HG02840 (cell line): Measurements from ENCODE around the gene DIAPH2.

Experiments used
- ATAC-seq: cut with Tn5 transposase; IDR thresholded peaks from one replicate; pipeline ENCODE4 v1.9.1; 2021; ENCODE audit warnings: mild to moderate bottlenecking, moderate library complexity, moderate number of reproducible peaks; ENCODE audit not compliant: unreplicated experiment, low FRiP score

Gene DIAPH2

DNA sequence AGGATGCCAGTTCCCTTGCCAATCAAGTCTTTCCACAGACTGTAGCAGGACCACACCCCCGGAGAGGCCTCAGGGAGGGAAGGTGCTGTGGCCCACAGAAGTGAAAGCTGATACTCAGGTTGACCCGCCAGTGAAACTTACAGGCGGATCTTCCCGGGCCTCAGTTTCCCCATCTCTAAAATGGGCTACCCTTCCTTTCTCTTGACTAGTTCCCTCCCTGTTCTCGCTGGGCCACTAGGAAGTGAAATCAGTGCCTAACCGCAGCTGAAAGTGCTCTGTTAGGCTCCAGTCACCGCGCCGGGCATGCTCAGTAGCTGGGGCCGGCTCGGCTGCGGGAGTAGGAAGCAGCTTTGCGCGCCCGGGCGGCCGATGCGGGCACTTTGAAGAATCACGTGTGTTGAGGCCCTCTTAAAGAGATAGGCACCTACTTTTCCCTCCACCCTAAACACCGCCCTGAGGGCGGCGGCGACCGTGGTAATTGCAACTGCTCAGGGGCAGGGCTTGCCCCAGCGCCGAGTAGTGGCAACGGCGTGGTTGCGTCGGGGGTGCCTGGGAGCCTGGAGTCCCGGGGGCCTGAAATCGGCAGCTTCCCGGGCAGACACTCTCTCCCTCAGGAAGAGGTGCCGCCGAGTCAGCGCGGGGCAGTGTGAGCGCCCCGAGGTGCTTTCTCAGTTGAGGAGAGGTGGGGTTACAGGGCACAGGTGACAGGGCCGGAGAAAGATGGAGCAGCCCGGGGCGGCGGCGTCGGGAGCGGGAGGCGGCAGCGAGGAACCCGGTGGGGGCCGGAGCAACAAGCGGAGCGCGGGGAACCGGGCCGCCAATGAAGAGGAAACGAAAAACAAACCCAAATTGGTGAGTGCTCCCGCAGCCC lies at the start of gene DIAPH2:
DIAPH2 (plus strand) TSS at position 504 of the 871 bp plus-strand sequence.
- ATAC-seq = peak; percentile 79

DNA sequence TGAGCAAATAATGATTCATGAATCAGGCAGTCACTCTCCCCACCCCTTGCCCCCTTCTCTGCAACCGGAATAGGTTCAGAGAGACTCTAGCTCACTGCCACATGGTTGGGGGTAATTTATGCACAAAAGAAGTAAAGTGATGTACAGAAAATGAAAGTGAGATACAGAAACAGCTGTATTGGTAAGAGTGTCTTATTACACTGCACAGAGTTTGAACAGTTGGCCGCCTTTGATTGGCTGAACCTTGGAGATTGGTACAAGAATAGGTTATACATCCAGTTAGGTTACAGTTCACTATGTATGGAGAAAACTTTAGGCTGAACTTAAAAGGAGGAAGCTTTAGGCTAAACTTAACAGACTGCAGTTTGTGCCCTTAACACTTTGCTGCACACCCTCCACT lies 34.6 kb upstream of the DIAPH2 start:
- ATAC-seq = no peak

DNA sequence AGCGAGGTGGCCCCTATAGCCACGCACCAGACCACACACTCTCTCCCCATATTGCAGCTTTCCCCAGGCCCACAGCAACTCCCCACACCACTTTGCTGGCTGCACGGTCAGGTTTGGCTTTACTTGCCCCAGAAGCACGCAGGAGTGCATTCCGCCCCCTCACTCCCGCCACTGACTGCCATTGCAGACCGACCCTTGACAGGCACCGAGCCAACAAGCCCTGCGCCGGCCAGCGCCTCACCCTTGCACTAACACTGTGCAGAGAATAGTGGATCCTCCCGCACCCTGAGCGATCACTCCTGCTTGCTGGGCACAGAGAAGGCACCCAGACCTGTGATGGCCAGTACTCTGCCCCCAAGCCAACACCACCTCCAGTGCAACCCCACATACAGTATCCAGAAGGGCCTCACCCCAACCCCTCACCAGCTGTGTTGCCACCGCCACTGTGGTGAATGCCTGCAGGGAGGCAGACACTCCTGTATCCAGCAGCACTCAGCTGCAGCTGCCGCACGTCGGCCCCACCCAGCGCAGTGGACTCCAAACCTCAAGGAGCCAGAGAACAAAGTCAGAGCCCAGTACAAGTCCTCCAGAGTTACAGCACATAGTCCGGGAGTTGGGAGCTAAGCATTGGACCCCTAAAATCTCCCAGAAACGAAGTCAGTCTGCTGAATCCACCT lies 28.6 kb upstream of the DIAPH2 start:
- no peak for ATAC-seq

DNA sequence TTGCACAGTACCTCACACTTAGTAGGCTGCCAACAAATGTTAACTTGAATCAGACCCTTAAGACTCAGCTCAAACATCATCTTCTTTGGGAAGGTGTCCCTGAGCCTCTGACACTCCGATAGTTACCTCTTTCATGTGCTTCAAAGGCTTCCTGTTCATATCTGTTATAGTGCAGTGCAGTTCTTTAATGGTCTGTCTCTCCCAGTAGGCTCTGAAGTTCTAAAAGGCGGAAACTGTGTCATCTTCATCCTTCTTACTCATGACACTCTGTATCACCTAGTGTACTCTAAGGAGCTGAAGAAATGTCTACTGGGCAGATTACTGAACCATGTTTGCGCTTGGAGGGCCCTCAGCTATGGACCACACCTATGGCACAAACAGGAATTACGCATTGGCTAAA lies 2.1 kb upstream of the DIAPH2 start:
- ATAC-seq = no peak

DNA sequence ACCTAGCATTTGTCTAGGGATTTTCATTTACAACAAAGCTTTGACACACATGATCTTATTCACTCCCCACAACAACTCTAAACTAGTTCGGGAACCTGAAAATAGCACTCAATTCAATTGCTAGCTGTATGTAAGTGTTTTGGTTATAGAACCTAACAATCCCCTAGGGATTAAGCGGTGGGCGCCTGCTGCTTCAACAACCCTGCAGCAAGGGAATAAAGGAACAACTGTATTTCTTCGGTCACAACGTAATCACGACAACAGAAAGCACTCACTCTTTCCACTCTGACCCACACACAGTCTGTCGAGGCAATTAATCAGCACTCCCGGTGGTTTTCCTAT lies 674 bp upstream of the DIAPH2 start:
- peak; percentile 1 for ATAC-seq

DNA sequence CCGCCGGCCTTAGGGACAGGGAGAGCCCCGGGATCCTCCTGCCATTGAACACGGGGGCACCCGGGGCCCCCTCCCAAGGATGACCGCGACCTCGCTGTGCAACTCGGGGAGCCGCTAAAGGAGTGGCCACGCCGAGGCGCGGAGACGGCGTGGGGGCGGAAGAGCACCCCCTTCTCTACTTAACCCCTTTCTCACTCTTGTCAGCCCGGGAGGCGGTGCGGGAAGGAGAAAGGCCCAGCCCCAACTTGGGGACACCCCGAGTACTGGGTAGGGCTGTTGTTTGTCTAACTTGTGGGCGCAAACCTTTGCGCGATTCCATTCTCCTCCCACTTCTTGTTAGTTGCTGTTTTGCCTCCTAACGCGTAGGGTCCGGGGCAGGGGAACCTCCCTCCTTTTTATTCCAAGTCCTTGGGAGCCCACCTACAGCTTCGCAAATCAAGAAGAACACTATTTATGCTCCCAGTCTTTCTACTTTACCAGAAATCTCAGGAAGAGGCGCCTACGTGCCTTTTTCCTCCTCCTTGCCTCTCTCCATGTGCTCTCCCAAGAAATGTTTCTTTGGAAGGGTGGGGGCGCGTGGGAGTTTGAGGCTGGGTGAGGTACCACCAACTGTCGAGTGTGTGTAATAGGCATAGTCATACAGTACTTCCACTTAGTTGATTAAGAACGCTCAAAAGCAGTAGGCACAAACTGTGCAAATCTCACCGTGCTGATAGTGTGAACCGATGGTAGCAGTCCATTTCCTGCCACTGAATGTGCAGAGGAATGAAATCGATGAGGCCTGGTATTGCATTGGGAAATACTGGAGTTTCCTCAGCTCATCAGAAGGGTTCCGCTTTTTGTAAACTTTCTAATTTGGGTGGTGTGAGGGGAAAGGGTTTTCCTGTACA lies 813 bp downstream of the DIAPH2 start:
- peak; percentile 34 for ATAC-seq

DNA sequence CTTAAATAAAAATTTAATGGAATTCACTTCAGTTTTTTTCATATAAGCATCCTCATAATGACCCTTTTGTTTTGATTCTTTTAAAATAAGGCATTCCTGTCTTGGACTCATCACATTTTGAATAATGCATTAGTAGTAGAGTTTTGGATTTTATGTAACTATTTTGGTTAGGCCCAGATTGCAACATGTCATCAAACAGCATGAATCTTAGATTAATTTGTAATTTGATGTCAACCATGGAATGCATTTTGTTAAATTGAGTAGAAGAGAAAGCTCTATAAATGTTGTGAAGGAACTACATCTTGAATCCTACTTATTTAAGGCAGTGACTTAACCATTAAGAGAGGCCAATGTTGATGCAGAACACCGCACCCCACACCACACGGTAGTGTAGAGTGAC lies 3.1 kb downstream of the DIAPH2 start:
- no peak for ATAC-seq

DNA sequence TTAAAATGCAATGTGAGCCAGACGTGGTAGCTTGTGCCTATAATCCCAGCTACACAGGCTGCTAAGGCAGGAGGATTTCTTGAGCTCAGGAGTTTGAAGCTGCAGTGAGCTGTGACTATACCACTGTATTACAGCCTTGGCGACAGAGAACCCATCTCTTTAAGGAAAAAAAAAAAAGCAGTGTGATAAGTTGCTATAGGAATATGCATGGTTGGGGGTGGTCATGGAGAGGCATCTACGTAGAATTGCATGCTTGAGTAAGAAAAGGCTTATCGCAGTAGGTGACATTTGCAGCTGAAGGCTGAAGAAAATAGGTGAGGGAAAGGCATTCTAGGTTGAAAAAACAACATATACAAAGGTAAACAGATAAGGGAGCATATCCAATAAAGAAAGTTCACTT lies 4.1 kb downstream of the DIAPH2 start:
- no peak for ATAC-seq

DNA sequence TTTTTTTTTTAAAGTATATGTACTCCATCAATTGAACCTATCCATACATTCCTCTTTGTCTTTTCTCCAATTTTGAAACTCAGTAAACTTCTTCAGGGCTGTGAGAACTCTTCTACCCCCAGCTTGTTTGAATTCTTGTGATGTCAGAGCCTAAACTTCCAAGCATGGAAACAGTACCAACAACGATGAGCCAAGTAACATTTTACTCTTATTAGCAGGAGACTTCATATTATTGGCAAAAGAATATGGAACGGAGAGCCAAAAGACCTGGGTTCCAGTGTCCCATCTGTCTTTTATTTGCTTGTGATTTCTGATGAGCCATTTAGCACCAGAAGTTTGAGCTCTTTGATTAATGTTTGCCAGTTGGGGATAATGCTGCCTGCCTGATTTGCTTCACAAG lies 5.3 kb downstream of the DIAPH2 start:
- ATAC-seq = no peak

DNA sequence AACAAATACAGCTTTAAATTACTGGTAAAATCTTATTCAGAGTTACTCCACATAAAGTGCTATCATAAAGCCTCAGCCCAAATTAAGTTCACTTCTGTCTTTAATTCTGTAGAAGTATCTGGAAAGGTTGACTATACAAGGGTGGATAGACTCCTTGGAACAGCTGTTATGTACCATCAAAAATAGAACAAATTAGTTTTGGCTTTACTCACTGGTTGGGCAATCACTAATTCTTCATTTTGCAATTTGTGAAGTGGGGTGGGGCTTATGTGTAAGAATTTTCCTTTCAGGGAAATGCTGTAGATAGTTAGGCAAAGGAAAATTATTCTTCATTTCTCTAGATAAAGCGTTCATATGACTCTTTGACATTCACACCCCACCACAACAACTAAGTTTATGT lies 7.8 kb downstream of the DIAPH2 start:
- ATAC-seq = no peak

DNA sequence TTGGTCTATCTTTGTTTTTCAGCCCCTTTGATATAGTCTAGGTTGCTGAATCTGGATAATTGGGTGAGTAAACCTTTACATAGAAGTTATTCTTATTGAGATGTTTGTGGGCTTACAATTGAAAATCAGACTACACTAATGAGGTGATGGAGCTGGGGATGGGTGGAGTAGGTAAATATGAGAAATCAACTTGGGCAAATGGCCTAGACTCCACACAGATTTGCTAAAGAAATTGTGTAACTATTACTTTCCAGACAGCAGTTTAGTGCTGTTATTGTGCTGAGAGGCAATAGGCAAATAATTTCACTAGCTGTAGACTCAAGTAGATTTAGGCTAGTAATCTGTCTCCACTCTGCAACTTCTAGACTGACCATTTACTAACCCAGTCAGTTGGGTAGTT lies 8.2 kb downstream of the DIAPH2 start:
- ATAC-seq = no peak

DNA sequence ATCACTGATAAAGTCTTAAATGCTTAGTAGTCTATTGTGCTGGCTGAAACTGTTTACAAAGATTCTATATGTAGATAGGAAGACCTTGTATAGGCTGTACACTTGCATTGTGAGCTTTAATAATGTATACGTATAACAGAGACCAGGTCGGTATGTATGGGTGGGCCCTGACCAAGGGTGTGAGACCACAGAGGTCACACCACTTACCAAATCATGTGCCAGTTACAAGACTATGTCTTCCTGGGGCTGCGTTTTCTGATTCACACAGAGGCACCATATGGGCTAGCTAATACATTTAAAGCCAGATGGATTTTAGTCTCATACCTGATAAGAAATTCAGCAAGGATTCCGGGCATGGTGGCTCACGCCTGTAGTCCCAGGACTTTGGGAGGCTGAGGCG lies 8.8 kb downstream of the DIAPH2 start:
- no peak for ATAC-seq

DNA sequence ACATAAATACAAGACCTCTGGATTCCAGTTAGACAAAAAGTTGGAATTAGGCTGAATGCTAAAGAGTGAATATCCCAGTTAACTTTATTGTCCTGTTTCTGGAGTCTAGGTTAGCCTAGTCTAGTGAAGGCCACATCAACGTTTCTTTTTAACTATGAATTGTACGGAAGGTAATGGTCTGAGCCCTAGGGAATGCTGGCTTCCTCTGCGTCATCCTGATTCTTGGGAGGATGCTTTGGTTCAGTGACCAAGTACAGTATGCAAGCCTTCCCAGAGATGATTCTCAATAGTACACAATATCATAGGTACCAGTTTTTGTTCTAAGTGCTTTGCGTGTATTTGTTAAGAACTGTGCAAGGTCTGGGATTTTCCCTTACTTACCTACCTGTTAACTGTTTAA lies 11.8 kb downstream of the DIAPH2 start:
- ATAC-seq = no peak

DNA sequence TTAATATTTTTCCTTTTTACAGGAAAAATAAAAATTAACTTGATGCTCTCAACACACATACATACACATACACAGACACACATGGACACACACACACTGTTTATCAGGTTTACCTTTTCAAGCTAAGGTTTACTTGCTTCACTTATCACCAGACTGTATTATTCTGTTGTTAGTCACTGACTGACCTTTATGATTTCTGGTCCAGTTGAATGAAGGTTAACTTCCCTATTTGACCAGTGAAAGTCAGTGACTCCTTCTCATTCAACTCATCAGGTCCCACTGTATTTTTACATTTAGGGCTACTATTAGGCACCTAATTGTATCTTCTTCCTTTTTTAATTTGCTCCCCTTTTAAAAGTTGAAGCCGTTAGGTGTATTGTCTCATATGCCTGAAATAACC lies 16.0 kb downstream of the DIAPH2 start:
- no peak for ATAC-seq

DNA sequence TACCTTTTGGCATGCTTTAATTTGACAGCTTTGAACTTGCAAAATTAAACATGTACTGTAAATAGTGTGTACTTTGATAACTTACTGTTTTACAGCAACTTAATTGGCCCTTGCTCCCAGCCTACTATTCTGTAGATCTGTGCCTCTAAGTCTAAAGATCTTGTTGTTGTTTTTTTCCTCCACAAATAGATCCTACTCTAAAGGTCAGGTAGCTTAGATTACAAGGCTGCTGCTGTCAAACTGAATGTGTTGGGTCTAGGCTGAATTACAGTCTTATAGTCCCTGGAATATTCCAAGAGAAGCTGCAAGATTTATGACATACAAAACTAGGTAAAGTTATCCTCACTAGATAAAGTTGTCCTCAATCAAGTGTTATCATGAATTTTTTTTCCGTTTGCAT lies 18.7 kb downstream of the DIAPH2 start:
- ATAC-seq = no peak

DNA sequence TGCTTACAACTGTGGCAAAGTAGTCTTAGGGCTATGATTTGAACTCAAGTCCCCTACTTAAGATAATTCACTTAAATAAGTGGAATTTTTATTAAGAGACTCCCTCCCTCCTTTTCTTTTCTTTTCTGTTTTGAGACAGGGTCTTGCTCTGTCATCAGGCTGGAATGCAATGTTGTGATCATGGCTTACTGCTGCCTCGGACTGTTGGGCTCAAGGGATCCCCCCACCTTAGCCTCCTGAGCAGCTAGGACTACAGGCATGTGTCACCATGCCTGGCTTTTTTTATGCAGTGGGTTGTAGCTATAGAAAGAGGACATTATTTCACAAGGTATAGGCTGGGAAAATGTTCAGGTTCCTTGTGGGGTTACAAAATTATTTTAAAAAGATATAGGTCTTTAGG lies 19.2 kb downstream of the DIAPH2 start:
- no peak for ATAC-seq

DNA sequence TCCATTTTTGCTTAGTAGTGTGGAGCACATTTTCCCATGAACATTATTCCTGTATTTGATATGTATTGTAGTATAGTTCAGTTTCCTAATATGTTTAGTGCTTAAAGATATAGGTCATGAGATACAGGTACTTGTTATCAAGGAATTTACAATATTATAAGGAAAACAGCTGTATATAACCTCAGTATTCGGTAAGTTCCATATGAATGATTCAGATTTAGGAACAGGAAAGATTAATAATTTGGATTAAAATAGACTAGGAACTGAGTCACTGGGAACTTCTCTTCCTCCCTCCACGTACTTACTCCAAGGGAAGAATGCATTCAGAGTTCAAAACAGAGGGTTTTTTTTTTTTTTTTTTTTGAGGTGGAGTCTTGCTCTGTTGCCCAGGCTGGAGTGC lies 20.0 kb downstream of the DIAPH2 start:
- no peak for ATAC-seq

DNA sequence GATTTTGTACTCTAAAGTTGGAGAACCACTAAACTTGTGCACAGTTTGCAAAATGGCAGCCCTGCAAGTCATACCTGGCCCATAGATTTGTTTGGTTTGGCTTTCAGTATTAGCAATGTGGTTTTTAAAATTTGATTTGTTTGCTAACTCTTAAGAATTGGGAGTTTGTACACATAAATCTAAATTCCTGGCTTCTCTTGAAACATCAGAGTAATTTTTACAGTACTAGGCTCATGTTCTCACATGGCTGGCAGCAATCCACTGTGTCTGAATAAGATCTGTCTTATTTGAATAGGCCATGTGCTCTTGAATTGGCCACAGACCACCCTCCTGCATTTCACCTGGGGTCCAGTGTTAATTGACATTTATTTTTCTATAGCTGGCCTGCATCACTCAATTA lies 21.3 kb downstream of the DIAPH2 start:
- ATAC-seq = no peak

DNA sequence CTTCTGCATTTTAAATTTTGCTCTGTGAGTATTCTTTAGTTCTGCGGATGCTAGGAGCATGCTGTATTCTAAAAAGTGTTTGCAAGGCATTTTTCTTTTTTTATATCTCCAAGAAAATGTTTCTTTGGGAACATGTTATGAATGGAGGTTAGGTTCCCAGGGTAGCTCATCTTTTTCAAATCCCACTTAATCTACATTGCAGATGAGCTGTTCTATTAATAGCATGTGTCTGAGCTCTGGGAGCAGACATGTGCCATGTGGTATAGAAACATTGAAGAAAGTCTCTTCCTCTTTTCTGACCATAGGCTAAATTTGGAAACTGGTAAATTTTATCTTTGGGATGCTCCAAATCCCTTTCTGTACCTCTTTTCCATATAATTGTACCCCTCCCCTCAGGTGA lies 23.2 kb downstream of the DIAPH2 start:
- no peak for ATAC-seq

DNA sequence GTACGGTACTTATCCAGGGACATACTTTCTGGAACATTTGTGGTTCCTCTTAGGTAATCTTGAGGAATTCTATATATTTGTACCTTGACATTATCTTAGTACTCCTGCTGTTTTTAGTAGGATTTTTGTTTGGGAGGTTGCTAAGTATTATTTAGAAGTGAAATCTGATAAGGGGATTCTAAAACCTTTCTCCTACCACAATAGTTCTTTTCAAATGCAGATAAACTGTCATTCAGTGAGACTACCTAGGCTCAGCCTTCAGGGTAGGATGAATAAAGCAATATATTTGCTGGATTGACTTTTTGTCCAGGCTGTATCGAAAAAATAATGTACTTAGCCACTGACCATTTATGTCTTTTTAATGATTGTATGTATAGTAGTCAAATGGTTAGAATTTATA lies 25.4 kb downstream of the DIAPH2 start:
- no peak for ATAC-seq

DNA sequence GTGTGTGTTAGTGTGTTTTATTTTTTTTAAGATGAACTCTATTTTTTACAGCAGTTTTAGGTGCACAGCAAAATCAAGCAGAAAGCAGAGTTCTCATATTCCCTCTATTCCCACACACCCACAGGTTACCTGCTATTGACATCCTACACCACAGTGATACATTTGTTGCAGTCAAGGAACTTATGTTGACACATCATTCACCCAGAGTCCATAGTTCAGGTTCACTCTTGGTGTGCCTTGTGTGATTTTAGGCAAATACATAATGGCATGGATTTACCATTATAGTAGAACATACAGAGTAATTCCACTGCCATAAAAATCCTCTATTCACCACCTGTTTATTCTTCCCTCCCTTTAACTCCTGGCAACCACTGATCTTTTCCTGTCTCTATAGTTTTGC lies 28.7 kb downstream of the DIAPH2 start:
- ATAC-seq = no peak
